ENCODE data around the gene PRCD.
A peak's percentile ranks its signal among the peaks of the same experiment; 100 is the strongest.
"Not testable (repeated sequence)": the region's sequence is repeated elsewhere in the genome, so short reads cannot be mapped to it uniquely, and the experiment has no call there.

PRCD gene

GRCh38 chr17:76511668-76512365 is 28.0 kb upstream of the PRCD start:
- no peak overlapping the region for H3K27ac ChIP-seq (ENCODE audit: low read depth, low read length)
- H3K36me3 ChIP-seq (ENCODE audit: control insufficient read depth, insufficient read depth, low read length), result no peaks in the 10 kb centered on the region
- peaks cover under 1% of the 10 kb centered on the region for H3K27me3 ChIP-seq (ENCODE audit: control insufficient read depth, insufficient read depth, low read length)
- H3K9ac ChIP-seq (ENCODE audit: low read length), result no peak overlapping the region
- no peak overlapping the region for H3K4me3 ChIP-seq (ENCODE audit: low read length)
- peaks cover 4% of the 10 kb centered on the region for H3K4me1 ChIP-seq (ENCODE audit: control insufficient read depth, insufficient read depth, low read length)

DNA sequence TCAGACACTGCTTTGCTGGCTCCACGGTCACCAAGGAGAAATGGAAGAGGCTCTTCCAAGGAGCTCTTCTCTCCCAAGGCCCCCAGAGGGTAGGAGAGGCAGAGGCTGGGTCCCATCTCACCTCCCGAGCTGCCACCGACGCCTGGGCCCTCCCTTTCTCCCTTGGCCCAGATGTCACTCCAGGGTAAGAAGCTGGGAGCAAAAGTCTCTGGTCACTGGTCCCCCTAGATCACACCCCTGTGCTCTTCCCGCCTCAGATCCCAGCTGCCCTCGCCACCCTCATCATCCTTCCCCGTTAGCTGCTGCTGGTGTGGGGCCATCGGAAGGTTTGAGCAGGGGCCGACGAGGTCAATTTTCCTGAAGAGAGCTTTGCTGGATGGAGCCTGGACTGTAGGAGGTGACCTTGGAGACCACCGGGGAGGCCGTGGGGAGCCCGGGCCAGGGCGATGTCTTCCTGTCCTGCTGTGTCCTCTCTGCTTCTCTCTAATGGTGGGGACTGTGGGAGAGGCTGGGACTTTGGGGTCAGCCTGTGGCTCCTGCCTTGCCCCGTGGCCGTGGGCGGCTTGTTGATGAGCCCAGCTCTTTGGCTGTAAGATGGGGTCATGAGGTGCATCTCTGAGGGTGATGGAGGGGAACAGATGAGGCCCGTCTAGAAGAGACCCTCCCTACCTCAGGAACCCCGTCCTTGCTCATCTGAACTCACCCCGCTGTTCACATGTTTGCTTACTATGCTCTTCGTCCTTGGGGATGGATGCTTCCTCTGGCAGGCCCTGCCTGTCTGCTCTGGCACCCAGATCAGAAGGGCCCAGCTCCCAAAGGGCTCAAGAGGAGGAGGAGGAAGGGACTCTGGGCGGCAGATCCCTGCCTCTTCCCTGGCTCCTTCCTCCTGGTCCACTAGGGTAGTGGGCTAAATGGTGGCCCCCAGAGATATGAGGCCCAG is 27.2 kb upstream of the PRCD start:
- Histone ChIP-seq H3K27ac (ENCODE audit: low read depth, low read length) (no peak overlapping the region), H3K36me3 (ENCODE audit: control insufficient read depth, insufficient read depth, low read length) (no peaks in the 10 kb centered on the region), H3K9ac (ENCODE audit: low read length) (no peak overlapping the region), H3K4me1 (ENCODE audit: control insufficient read depth, insufficient read depth, low read length) (peaks cover 4% of the 10 kb centered on the region), H3K27me3 (ENCODE audit: control insufficient read depth, insufficient read depth, low read length) (no peaks in the 10 kb centered on the region), H3K4me3 (ENCODE audit: low read length) (no peak overlapping the region)

DNA sequence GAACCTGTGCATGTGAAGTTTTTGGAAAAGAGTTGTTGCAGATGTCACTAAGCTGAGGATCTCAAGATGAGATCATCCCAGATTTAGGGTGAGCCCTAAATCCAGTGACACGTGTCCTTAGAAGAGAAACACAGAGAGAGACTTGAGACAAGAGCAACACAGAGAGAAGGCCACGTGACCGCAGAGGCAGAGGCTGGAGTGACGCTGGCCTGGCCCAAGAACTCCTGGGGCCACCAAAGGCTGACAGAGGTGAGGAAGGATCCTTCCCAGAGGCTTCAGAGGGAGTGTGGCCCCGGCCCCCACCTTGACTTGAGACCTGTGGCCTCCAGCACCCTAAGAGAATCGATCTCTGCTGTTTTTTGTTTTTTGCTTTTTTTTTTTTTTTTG is 26.5 kb upstream of the PRCD start:
- Histone ChIP-seq H3K4me1 (ENCODE audit: control insufficient read depth, insufficient read depth, low read length) (peaks cover 4% of the 10 kb centered on the region), H3K27ac (ENCODE audit: low read depth, low read length) (no peak overlapping the region), H3K4me3 (ENCODE audit: low read length) (no peak overlapping the region), H3K9ac (ENCODE audit: low read length) (no peak overlapping the region), H3K36me3 (ENCODE audit: control insufficient read depth, insufficient read depth, low read length) (no peaks in the 10 kb centered on the region), H3K27me3 (ENCODE audit: control insufficient read depth, insufficient read depth, low read length) (no peaks in the 10 kb centered on the region)

GRCh38 chr17:76514355-76514754 is 25.5 kb upstream of the PRCD start:
- not testable (repeated sequence) for H3K4me1 ChIP-seq (ENCODE audit: control insufficient read depth, insufficient read depth, low read length); H3K27ac ChIP-seq (ENCODE audit: low read depth, low read length); H3K27me3 ChIP-seq (ENCODE audit: control insufficient read depth, insufficient read depth, low read length); H3K36me3 ChIP-seq (ENCODE audit: control insufficient read depth, insufficient read depth, low read length); H3K4me3 ChIP-seq (ENCODE audit: low read length); H3K9ac ChIP-seq (ENCODE audit: low read length)

DNA sequence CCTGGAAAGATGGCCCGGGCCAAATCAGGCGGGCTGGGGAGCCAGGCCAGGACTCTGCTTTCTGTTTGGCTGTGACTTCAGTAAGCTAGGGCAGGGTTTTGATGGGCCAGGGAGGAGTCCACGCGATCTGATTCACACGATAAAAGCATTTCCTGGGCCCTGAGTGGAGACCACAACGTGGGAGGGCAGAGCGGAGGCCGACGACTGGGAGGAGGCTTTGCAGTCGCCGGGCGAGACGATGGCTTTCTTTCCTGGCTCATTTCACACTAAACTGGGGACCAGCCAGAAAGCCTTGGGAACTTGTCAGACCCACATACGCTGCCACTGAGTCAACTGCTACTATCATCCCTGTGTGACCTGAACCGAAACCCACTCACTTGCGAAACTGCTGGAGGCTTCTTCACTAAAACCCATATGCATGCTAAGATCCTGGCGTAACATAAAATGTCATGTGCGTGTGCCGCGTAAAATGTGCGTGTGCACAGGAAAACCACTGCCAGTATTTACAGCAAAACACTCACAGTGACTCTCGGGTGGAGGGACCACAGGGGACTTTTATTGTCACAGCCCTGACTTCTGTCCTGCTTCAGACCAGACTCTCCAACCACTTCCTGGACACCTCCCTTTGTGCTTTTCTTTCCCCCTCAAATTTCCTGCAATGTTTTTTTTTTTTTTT is 24.4 kb upstream of the PRCD start:
- no peaks in the 10 kb centered on the region for H3K27me3 ChIP-seq (ENCODE audit: control insufficient read depth, insufficient read depth, low read length)
- peak overlapping the region; percentile 55 for H3K27ac ChIP-seq (ENCODE audit: low read depth, low read length)
- no peak overlapping the region for H3K9ac ChIP-seq (ENCODE audit: low read length)
- peak overlapping the region; percentile 52 for H3K4me3 ChIP-seq (ENCODE audit: low read length)
- peaks cover 4% of the 10 kb centered on the region for H3K4me1 ChIP-seq (ENCODE audit: control insufficient read depth, insufficient read depth, low read length)
- no peaks in the 10 kb centered on the region for H3K36me3 ChIP-seq (ENCODE audit: control insufficient read depth, insufficient read depth, low read length)

GRCh38 chr17:76517638-76518038 is 22.2 kb upstream of the PRCD start:
- Histone ChIP-seq H3K36me3 (ENCODE audit: control insufficient read depth, insufficient read depth, low read length) (no peaks in the 10 kb centered on the region), H3K9ac (ENCODE audit: low read length) (no peak overlapping the region), H3K27ac (ENCODE audit: low read depth, low read length) (no peak overlapping the region), H3K27me3 (ENCODE audit: control insufficient read depth, insufficient read depth, low read length) (no peaks in the 10 kb centered on the region), H3K4me3 (ENCODE audit: low read length) (no peak overlapping the region), H3K4me1 (ENCODE audit: control insufficient read depth, insufficient read depth, low read length) (peaks cover 4% of the 10 kb centered on the region)

- Histone ChIP-seq H3K27me3 (ENCODE audit: control insufficient read depth, insufficient read depth, low read length) (peaks cover 2% of the 10 kb centered on the region), H3K4me1 (ENCODE audit: control insufficient read depth, insufficient read depth, low read length) (peaks cover 4% of the 10 kb centered on the region), H3K9ac (ENCODE audit: low read length) (no peak overlapping the region), H3K4me3 (ENCODE audit: low read length) (no peak overlapping the region), H3K27ac (ENCODE audit: low read depth, low read length) (no peak overlapping the region), H3K36me3 (ENCODE audit: control insufficient read depth, insufficient read depth, low read length) (no peaks in the 10 kb centered on the region)
Observed at GRCh38 chr17:76519048-76519966, 20.5 kb upstream of the PRCD start.

- Histone ChIP-seq H3K9ac (ENCODE audit: low read length) (no peak overlapping the region), H3K4me1 (ENCODE audit: control insufficient read depth, insufficient read depth, low read length) (peaks cover 7% of the 10 kb centered on the region), H3K4me3 (ENCODE audit: low read length) (no peak overlapping the region), H3K27me3 (ENCODE audit: control insufficient read depth, insufficient read depth, low read length) (peaks cover 2% of the 10 kb centered on the region), H3K36me3 (ENCODE audit: control insufficient read depth, insufficient read depth, low read length) (no peaks in the 10 kb centered on the region), H3K27ac (ENCODE audit: low read depth, low read length) (no peak overlapping the region)
Observed at GRCh38 chr17:76521262-76521661, 18.6 kb upstream of the PRCD start.

DNA sequence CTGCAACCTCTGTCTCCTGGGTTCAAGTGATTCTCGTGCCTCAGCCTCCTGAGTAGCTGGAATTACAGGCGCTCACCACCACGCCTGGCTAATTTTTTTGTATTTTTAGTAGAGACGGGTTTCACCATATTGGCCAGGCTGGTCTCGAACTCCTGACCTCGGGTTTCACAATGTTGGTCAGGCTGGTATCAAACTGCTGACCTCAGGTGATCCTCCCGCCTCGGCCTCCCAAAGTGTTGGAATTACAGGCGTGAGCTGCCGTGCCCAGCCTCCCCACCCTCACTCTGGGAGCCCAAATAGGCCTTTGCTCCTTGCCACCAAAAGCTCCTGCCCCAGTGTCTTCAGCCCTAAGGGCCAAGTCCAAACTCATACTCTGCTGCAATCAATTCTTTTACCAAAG is 18.2 kb upstream of the PRCD start:
- H3K9ac ChIP-seq (ENCODE audit: low read length), result not testable (repeated sequence)

DNA sequence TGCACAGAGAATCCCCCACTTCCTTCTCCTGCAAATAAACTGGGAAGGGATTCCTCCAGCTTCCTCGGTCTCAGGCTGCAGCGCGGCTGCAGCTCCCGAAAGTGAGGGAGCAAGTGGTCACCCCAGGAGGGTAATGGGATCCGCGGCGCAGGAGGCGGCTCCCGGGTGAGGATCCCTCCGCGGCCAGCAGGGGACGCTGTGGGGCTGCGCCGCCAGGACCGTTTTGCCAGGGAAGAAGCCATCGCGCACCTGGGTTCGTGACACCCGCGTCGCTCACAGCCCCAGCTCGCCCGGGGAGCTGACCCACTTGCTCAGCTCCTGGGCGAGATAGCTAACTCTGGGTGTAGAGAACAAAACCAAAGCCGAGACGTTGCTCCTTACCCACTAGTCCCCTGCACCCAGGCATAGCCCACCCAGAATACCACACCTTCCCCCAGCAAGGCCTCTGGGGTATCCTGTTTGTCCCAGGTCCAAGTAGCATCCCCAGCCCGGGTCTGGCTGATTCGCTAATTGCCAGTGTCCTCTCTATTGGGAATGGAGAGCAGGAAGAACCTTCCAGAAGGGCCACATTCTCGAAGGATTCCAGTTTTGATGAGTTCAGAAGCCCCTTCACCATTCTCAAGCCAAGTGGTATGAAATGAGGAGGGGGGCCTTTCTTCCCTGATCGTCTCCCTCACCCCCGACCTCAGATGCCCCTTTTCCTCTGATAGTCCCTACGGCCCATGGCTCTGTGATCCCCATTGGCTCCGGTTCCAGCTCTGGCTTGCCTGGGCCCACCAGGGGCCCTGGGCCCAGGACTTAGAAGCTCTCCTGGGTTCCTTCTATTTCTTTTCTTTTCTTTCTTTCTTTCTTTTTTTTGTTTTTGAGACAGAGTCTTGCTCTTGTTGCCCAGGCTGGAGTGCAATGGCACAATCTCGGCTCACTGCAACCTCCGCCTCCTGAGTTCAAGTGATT is 16.5 kb upstream of the PRCD start:
- H3K27me3 ChIP-seq (ENCODE audit: control insufficient read depth, insufficient read depth, low read length), result peaks cover 2% of the 10 kb centered on the region
- H3K27ac ChIP-seq (ENCODE audit: low read depth, low read length), result no peak overlapping the region
- peak overlapping the region; percentile 41 for H3K4me3 ChIP-seq (ENCODE audit: low read length)
- H3K36me3 ChIP-seq (ENCODE audit: control insufficient read depth, insufficient read depth, low read length), result no peaks in the 10 kb centered on the region
- peaks cover 7% of the 10 kb centered on the region for H3K4me1 ChIP-seq (ENCODE audit: control insufficient read depth, insufficient read depth, low read length)
- no peak overlapping the region for H3K9ac ChIP-seq (ENCODE audit: low read length)

More for the DNA sequence above, 18.2 kb upstream of the PRCD start:
- H3K27me3 ChIP-seq (ENCODE audit: control insufficient read depth, insufficient read depth, low read length); H3K4me3 ChIP-seq (ENCODE audit: low read length); H3K36me3 ChIP-seq (ENCODE audit: control insufficient read depth, insufficient read depth, low read length); H3K4me1 ChIP-seq (ENCODE audit: control insufficient read depth, insufficient read depth, low read length); H3K27ac ChIP-seq (ENCODE audit: low read depth, low read length): not testable (repeated sequence)
